Suppressor macrophage treated with lipopolysaccharide for 1 hour (primary cell): ENCODE measurements around the gene PRG2.
"Not testable (repeated sequence)": the region's sequence is repeated elsewhere in the genome, so short reads cannot be mapped to it uniquely, and the experiment has no call there.

ENCODE experiments used
- DNase-seq, 3 donors: peaks; one replicate each; pipeline ENCODE4 v3.0.0-alpha.2; 2020 to 2022

PRG2 gene

GRCh38 chr11:57344826-57345225 lies 45.6 kb downstream of the PRG2 start:
- no peak for DNase-seq

- DNase-seq = no peak
Measured at GRCh38 chr11:57343825-57344224, 46.6 kb downstream of the PRG2 start.

- DNase-seq = no peak
Measured at GRCh38 chr11:57342702-57343101, 47.7 kb downstream of the PRG2 start.

- DNase-seq = no peak
Measured at GRCh38 chr11:57341250-57341808, 49.1 kb downstream of the PRG2 start.

- no peak for DNase-seq
Measured at GRCh38 chr11:57340039-57340615, 50.3 kb downstream of the PRG2 start.

DNA sequence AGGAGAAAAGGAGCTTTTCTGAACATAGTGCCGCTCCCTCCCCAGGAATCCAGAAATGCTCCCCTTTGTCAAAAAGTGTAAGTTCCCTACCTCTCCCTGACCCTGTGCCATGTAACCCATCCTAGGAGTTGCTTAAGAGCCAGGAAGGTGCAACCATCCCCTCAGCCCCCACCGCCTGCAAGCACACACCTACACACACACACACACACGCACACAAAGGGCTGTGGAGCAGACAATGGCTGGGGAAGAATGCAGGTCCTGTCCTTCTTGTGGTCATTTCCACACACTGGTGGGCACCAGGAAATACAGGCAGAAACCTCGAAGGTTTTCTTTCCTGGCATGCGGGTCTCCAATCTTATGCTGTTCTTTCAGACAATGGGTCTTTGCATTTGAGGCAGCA lies 51.1 kb downstream of the PRG2 start:
- DNase-seq = no peak

DNA sequence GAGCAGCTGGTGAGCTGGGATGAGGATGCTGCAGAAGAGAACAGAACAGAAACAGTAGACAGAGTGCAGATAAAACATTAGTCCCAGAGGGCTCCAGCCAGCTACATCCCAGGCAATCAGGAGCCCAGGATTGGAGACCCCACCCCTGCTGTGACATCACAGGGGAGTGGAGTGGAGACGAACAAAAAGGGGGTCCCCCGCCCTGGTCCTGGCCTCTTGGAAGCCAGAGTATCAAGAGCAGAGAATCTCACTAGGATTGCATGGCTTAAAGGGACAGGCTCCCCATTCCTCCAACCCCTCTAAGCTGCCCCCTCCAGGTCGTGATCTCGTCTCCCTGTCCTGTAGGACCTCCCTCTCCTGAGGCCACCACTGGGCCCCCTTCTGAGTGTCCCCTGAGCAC lies 52.3 kb downstream of the PRG2 start, which contains the start of gene P2RX3:
TSS of gene P2RX3 (plus strand) at position 211 of the 400 bp plus-strand sequence. CDS start 199 bp downstream, outside the sequence.
- DNase-seq = no peak

GRCh38 chr11:57336856-57337255 lies 53.6 kb downstream of the PRG2 start:
- DNase-seq = not testable (repeated sequence)
